ENCODE measurements around the gene CD46. TPM values are rescaled to one million over a fixed set of nuclear protein-coding genes. Genes with fewer than 3 reads are reported as not detected.

The CD46 gene
- total and polyA plus RNA-seq, 9 donors: 78.8 to 165 (median 121) TPM

- Histone ChIP-seq H3K27ac (peak overlapping the region; percentile 96 to 97), H3K36me3 (no peaks in the 10 kb centered on the region), H3K4me3 (peak overlapping the region; percentile 28), H3K27me3 (no peaks in the 10 kb centered on the region), H3K9me3 (no peaks in the 10 kb centered on the region), H3K4me1 (ENCODE audit: insufficient read depth) (peaks cover 38% of the 10 kb centered on the region)
- TF ChIP-seq POLR2A (IDR thresholded peaks at IDR 0.05) (no peak), EP300 (IDR thresholded peaks at IDR 0.05) (no peak)
- TF ChIP-seq, protein P1, sequence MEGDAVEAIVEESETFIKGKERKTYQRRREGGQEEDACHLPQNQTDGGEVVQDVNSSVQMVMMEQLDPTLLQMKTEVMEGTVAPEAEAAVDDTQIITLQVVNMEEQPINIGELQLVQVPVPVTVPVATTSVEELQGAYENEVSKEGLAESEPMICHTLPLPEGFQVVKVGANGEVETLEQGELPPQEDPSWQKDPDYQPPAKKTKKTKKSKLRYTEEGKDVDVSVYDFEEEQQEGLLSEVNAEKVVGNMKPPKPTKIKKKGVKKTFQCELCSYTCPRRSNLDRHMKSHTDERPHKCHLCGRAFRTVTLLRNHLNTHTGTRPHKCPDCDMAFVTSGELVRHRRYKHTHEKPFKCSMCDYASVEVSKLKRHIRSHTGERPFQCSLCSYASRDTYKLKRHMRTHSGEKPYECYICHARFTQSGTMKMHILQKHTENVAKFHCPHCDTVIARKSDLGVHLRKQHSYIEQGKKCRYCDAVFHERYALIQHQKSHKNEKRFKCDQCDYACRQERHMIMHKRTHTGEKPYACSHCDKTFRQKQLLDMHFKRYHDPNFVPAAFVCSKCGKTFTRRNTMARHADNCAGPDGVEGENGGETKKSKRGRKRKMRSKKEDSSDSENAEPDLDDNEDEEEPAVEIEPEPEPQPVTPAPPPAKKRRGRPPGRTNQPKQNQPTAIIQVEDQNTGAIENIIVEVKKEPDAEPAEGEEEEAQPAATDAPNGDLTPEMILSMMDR (IDR thresholded peaks at IDR 0.05): no peak
- DNase-seq: peak in 1 of 5 donors; percentile 21
- 61 to 76% (median 68%) methylated on average over 2 of the region's 2 CpGs for WGBS, 3 donors
- intact Hi-C loops (cut with DNase I): loop anchor here in 1 of 4 donors (10.0 kb wide), 1 partner anchor 139 kb away; no protein-coding TSS in a partner anchor
These were observed 73.5 kb downstream of the CD46 start for GRCh38 chr1:207825409-207825695.

DNA sequence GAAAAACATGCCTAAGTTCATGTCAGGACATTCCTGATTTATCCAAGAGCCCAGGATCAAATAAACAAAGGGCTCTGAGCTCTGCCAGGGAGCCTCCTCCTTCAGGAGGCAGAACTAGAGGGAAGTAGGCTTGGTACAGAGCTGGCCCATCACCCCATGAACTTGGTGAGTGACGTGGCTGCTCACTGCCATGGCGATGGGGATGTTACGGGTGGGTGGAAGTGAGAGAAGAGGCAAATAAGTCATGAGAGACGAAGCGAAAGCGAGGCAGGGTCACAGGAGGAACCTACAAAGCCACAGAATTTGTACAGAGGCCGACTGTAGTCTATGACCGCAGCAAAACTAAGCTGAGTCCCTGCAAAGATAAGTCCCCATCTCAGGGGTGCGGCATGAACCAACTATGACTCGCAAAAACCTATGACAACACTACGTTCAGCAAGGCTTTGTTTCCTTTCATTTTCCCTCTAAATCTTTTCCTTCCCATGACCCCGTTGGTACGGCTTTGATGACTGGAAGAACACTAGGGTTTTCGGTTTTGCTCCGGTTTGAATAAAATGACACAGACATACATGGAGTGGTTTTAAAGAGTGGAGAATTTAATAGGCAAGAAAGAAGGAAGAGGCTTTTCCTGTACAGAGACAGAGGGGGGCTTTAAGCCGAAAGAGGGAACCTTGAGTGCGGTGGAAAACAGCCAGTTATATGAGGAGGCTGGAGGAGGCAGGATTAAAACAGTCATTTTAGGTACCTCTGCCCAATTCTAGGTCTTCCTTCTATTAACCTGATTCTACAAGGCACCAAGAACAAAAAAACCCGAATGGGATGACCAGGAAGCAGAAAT, 74.1 kb downstream of the CD46 start:
- Histone ChIP-seq H3K36me3 (no peaks in the 10 kb centered on the region), H3K4me3 (peak overlapping the region; percentile 28), H3K4me1 (ENCODE audit: insufficient read depth) (peaks cover 34% of the 10 kb centered on the region), H3K27me3 (no peaks in the 10 kb centered on the region), H3K27ac (peak overlapping the region; percentile 96 to 97), H3K9me3 (no peaks in the 10 kb centered on the region)
- no peak for TF ChIP-seq EP300 (IDR thresholded peaks at IDR 0.05)
- peak; percentile 13 for TF ChIP-seq POLR2A (IDR thresholded peaks at IDR 0.05)
- WGBS, 3 donors: 31 to 49% (median 35%) methylated on average over 18 of the region's 18 CpGs
- peak in 3 of 5 donors; percentile 55 to 59 (median 58) for DNase-seq
- intact Hi-C loops (cut with DNase I): loop anchor here in 1 of 4 donors (10.0 kb wide), 1 partner anchor 139 kb away; no protein-coding TSS in a partner anchor

- peak; percentile 58 to 78 (median 62) for DNase-seq
- Histone ChIP-seq H3K36me3 (no peaks in the 10 kb centered on the region), H3K4me3 (peak overlapping the region; percentile 28), H3K27me3 (no peaks in the 10 kb centered on the region), H3K9me3 (no peaks in the 10 kb centered on the region), H3K4me1 (ENCODE audit: insufficient read depth) (peaks cover 26% of the 10 kb centered on the region), H3K27ac (peak overlapping the region; percentile 96 to 97)
- WGBS, 3 donors: 10 to 13% (median 12%) methylated on average over 18 of the region's 18 CpGs
- intact Hi-C loops (cut with DNase I): loop anchor here in 2 of 4 donors (1.0 to 10.0 kb wide), 2 partner anchors 136 to 138 kb away; no protein-coding TSS in a partner anchor
- TF ChIP-seq, protein P1 (IDR thresholded peaks at IDR 0.05): no peak
- TF ChIP-seq EP300 (IDR thresholded peaks at IDR 0.05) (no peak), POLR2A (IDR thresholded peaks at IDR 0.05) (no peak)
These were observed 75.0 kb downstream of the CD46 start for GRCh38 chr1:207826557-207827487.

DNA sequence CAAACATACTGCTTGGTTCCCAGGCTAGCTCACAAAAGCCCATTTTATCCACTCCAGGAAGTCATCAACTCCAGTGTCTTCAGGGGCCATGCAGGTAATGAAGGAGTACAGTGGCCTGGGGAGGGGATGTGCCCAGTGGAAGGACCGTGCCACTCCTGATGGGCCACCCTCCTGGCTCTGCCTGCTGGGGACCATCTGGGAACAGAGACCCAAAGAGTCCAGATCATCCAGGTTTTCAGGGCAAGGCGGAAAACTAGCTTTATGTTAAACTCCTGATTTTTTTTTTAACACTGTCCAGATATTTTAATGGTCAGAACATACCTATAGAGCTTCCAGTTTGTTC, 75.6 kb downstream of the CD46 start:
- H3K27ac ChIP-seq: peak overlapping the region; percentile 96 to 97
- WGBS, 3 donors: 83 to 89% (median 87%) methylated on average over 2 of the region's 2 CpGs
- H3K4me1 ChIP-seq (ENCODE audit: insufficient read depth): peaks cover 24% of the 10 kb centered on the region
- no peaks in the 10 kb centered on the region for H3K27me3 ChIP-seq
- H3K9me3 ChIP-seq: no peaks in the 10 kb centered on the region
- H3K4me3 ChIP-seq: no peak overlapping the region
- H3K36me3 ChIP-seq: no peaks in the 10 kb centered on the region
- peak in 2 of 5 donors; percentile 27 to 31 for DNase-seq
- TF ChIP-seq POLR2A (IDR thresholded peaks at IDR 0.05) (no peak), EP300 (IDR thresholded peaks at IDR 0.05) (no peak)
- TF ChIP-seq, protein P1 (IDR thresholded peaks at IDR 0.05): no peak
- intact Hi-C loops (cut with DNase I): loop anchor here in 2 of 4 donors (1.0 to 10.0 kb wide), 2 partner anchors 136 to 137 kb away; no protein-coding TSS in a partner anchor

Measured in ovary (tissue), 9 donors.